Spleen (tissue), 7 donors: ENCODE data around the gene SET.

ENCODE experiments used
- CTCF ChIP-seq, 11 experiments: fragments of 200-600 bp in 7 of 11; fragments of 450-650 bp in 4 of 11; sonication (generic) in 4 of 11; IDR thresholded peaks in 8 of 11; conservative IDR thresholded peaks in 3 of 11; 1 replicate in 7 of 11; 2 replicates in 4 of 11; pipeline versions ENCODE4 v1.4.0 to v1.8.0; 2016 to 2021; ENCODE audit warnings: antibody characterized with exemption in 11 of 11, inconsistent platforms in 4 of 11, mild to moderate bottlenecking in 1 of 11
- POLR2A ChIP-seq, 3 donors: fragments of 450-650 bp; IDR thresholded peaks; one replicate each; pipeline ENCODE4 v1.5.1; 2017; ENCODE audit warnings: antibody characterized with exemption in 3 of 3, mild to moderate bottlenecking in 1 of 3
- POLR2AphosphoS5 ChIP-seq, 3 donors: sonication (generic); formaldehyde crosslinking; IDR thresholded peaks; one replicate each; pipeline ENCODE4 v1.5.1; 2017; ENCODE audit warnings: antibody characterized with exemption in 3 of 3
- donor health status: DM: no; HTN: no; CAD: no; lungs with moderate emphysema.
- donor health status: DM: no; HTN: no; CAD: no.
- donor health status: DM: no; HTN: no; CAD: no.

GRCh38 chr9:128701227-128701854, 12.3 kb downstream of the SET start:
- TF ChIP-seq POLR2A (IDR thresholded peaks at IDR 0.05) = no peak
- no peak for TF ChIP-seq CTCF (IDR thresholded peaks at IDR 0.05 in 8 of 11, conservative IDR thresholded peaks at IDR 0.05 in 3 of 11)
- TF ChIP-seq POLR2AphosphoS5 (IDR thresholded peaks at IDR 0.05) = no peak
